ENCODE results near the gene INSC.

Gene INSC

GRCh38 chr11:15099267-15099666 lies 15.5 kb upstream of the INSC start:
- H3K27ac Mint-ChIP-seq = no peak overlapping the region
- ATAC-seq (ENCODE audit: low read depth) (no peak), DNase-seq (ENCODE audit: low spot score in 2 of 2) (no peak)
- peaks cover 5% of the 10 kb centered on the region for H3K36me3 Mint-ChIP-seq
- H3K4me3 Mint-ChIP-seq = no peak overlapping the region
- peaks cover 7% of the 10 kb centered on the region for H3K9me3 Mint-ChIP-seq
- peaks cover 12% of the 10 kb centered on the region for H3K27me3 Mint-ChIP-seq
- no peaks in the 10 kb centered on the region for H3K4me1 Mint-ChIP-seq

DNA sequence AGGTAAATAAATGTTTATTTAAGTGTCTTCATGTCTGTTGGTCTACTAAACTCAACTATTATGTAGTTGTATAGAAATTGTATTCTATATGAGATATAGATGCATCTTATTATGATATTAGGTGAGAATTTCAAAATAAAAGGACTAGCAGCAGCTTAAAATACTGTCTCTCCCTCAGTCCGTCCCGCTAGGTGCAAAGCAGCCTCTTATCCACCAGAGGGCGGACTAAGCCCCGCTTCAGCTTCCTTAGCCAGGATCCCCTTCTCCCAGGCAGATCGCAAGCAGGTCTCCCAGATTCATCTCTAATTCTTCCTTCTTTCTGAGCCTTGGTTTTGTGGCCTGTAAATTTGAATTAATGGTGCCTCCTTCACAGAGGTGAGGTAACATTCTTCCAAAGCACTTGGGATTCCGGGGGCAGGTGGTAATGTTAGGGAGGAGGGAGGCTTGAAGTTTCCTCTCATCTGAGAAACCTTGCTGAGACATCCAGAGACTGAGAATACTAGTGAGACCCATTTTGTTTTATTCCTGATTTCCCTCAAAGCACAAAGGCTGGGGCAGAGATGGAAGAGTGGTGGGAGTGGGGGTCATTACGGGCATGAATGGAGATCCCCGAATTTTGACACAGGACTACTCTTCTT lies 13.5 kb upstream of the INSC start:
- ATAC-seq (ENCODE audit: low read depth) = peak; percentile 57
- H3K36me3 Mint-ChIP-seq = peaks cover 5% of the 10 kb centered on the region
- no peak overlapping the region for H3K4me3 Mint-ChIP-seq
- H3K9me3 Mint-ChIP-seq = peaks cover 7% of the 10 kb centered on the region
- H3K4me1 Mint-ChIP-seq = peaks cover 5% of the 10 kb centered on the region
- H3K27ac Mint-ChIP-seq = no peak overlapping the region
- peaks cover 12% of the 10 kb centered on the region for H3K27me3 Mint-ChIP-seq
- DNase-seq (ENCODE audit: low spot score in 2 of 2) = peak; percentile 47 to 58

DNA sequence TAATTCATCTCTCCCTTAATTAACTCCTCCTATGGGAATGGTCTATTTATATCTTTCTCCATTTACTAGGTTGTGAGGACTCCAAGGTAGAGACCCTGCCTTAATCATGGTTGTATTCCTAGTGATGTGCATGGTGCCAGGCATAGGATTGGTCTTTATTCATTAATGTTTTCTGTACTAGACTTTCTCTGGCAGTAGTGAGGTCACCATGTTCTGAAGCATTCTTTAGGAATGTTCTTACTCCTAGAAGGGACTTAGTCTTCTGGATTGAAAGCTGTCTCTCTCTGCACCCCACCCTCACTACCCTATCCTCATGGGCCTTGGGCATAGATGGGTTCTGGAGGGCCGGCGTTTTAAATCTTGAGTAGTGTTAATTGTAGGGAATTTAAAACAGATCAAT lies 10.6 kb upstream of the INSC start:
- H3K27me3 Mint-ChIP-seq = peaks cover 2% of the 10 kb centered on the region
- H3K9me3 Mint-ChIP-seq = peaks cover 7% of the 10 kb centered on the region
- ATAC-seq (ENCODE audit: low read depth) (no peak), DNase-seq (ENCODE audit: low spot score in 2 of 2) (no peak)
- peaks cover 18% of the 10 kb centered on the region for H3K4me1 Mint-ChIP-seq
- no peak overlapping the region for H3K27ac Mint-ChIP-seq
- H3K36me3 Mint-ChIP-seq = peaks cover 5% of the 10 kb centered on the region
- H3K4me3 Mint-ChIP-seq = no peak overlapping the region

GRCh38 chr11:15106201-15106965 lies 8.3 kb upstream of the INSC start:
- peaks cover 7% of the 10 kb centered on the region for H3K9me3 Mint-ChIP-seq
- no peak overlapping the region for H3K4me3 Mint-ChIP-seq
- no peaks in the 10 kb centered on the region for H3K27me3 Mint-ChIP-seq
- peaks cover 5% of the 10 kb centered on the region for H3K36me3 Mint-ChIP-seq
- DNase-seq (ENCODE audit: low spot score in 2 of 2) (no peak), ATAC-seq (ENCODE audit: low read depth) (no peak)
- H3K27ac Mint-ChIP-seq = no peak overlapping the region
- H3K4me1 Mint-ChIP-seq = peaks cover 35% of the 10 kb centered on the region

- Mint-ChIP-seq H3K9me3 (peaks cover 7% of the 10 kb centered on the region), H3K4me1 (peaks cover 45% of the 10 kb centered on the region), H3K27ac (no peak overlapping the region), H3K4me3 (no peak overlapping the region), H3K36me3 (peaks cover 5% of the 10 kb centered on the region), H3K27me3 (no peaks in the 10 kb centered on the region)
- peak; percentile 77 for ATAC-seq (ENCODE audit: low read depth)
- no peak for DNase-seq (ENCODE audit: low spot score in 2 of 2)
Measured at GRCh38 chr11:15107730-15108515, 6.8 kb upstream of the INSC start.

DNA sequence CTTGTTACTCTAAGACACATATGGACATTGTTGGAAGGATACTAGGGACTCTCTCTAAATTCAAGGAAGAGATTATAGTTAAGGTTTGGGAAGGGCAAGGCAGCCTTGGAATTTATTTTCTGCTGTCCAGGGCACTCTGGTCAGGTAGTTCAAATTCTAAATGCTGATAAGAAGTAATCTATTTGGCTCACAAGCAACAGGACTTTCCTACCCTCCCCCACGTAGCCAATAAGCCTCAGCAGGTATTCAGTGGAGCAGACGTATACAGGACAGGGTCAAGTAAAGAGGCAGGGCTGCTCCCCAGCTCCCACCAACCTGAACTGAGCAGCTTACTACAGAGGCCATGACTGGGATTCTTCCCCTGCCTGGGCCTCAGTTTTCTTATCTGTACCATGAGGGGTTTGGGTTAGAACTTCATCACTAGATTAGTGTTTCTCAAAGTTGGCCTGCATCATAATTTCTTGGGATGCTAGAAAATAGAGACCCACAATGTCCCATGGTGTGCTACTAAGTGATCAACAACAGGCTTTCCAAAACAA lies 6.1 kb upstream of the INSC start:
- no peak for ATAC-seq (ENCODE audit: low read depth)
- H3K27ac Mint-ChIP-seq = no peak overlapping the region

GRCh38 chr11:15109602-15110001 lies 5.1 kb upstream of the INSC start:
- Mint-ChIP-seq H3K4me1 (peaks cover 55% of the 10 kb centered on the region), H3K4me3 (no peak overlapping the region), H3K27ac (no peak overlapping the region), H3K36me3 (no peaks in the 10 kb centered on the region), H3K9me3 (peaks cover 1% of the 10 kb centered on the region), H3K27me3 (no peaks in the 10 kb centered on the region)
- ATAC-seq (ENCODE audit: low read depth) (no peak), DNase-seq (ENCODE audit: low spot score in 2 of 2) (no peak)

More for the DNA sequence above, 6.1 kb upstream of the INSC start:
- Mint-ChIP-seq H3K9me3 (peaks cover 3% of the 10 kb centered on the region), H3K36me3 (no peaks in the 10 kb centered on the region), H3K4me3 (no peak overlapping the region), H3K27me3 (no peaks in the 10 kb centered on the region), H3K4me1 (peaks cover 52% of the 10 kb centered on the region)
- DNase-seq (ENCODE audit: low spot score in 2 of 2) = no peak

GRCh38 chr11:15111215-15111614 lies 3.5 kb upstream of the INSC start:
- ATAC-seq (ENCODE audit: low read depth) = no peak
- Mint-ChIP-seq H3K4me3 (no peak overlapping the region), H3K27me3 (peaks cover 5% of the 10 kb centered on the region), H3K36me3 (no peaks in the 10 kb centered on the region), H3K27ac (no peak overlapping the region), H3K9me3 (peaks cover 1% of the 10 kb centered on the region), H3K4me1 (peaks cover 58% of the 10 kb centered on the region)
- no peak for DNase-seq (ENCODE audit: low spot score in 2 of 2)

DNA sequence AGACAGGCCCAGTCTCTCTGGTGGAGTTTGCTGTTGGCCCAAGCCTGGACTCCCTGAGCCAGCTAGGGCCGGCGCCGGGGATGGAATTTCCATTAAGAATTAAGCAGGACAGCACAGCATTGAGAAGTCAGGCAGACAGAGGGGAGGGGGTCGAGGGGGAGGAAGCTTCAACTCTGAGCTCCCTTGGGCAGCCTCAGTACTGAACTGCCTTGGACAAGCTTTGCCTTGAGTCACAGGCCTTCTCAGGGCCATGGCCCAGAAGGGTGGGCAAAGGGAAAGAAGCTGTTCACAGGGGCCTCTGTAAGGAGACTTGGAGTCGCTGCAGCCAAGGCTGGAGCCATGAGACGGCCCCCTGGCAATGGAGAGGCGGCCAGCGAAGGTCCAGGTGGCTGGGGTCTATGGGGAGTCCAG lies 2.6 kb upstream of the INSC start:
- Mint-ChIP-seq H3K9me3 (peaks cover 3% of the 10 kb centered on the region), H3K27me3 (peaks cover 13% of the 10 kb centered on the region), H3K36me3 (no peaks in the 10 kb centered on the region), H3K4me1 (peaks cover 62% of the 10 kb centered on the region), H3K27ac (no peak overlapping the region), H3K4me3 (no peak overlapping the region)
- ATAC-seq (ENCODE audit: low read depth) (no peak), DNase-seq (ENCODE audit: low spot score in 2 of 2) (no peak)

- Mint-ChIP-seq H3K27me3 (peaks cover 13% of the 10 kb centered on the region), H3K4me1 (peaks cover 56% of the 10 kb centered on the region), H3K4me3 (peak overlapping the region; percentile 82), H3K27ac (peak overlapping the region; percentile 30), H3K36me3 (no peaks in the 10 kb centered on the region), H3K9me3 (peaks cover 3% of the 10 kb centered on the region)
- DNase-seq (ENCODE audit: low spot score in 2 of 2) (peak; percentile 51 to 72), ATAC-seq (ENCODE audit: low read depth) (peak; percentile 99)
Measured at GRCh38 chr11:15113381-15113780, 1.3 kb upstream of the INSC start.

GRCh38 chr11:15115686-15116085 lies 963 bp downstream of the INSC start:
- H3K27me3 Mint-ChIP-seq = peaks cover 17% of the 10 kb centered on the region
- DNase-seq (ENCODE audit: low spot score in 2 of 2) (no peak), ATAC-seq (ENCODE audit: low read depth) (no peak)
- no peak overlapping the region for H3K4me3 Mint-ChIP-seq
- no peak overlapping the region for H3K27ac Mint-ChIP-seq
- H3K9me3 Mint-ChIP-seq = peaks cover 3% of the 10 kb centered on the region
- no peaks in the 10 kb centered on the region for H3K36me3 Mint-ChIP-seq
- peaks cover 44% of the 10 kb centered on the region for H3K4me1 Mint-ChIP-seq

- ATAC-seq (ENCODE audit: low read depth) (no peak), DNase-seq (ENCODE audit: low spot score in 2 of 2) (no peak)
- Mint-ChIP-seq H3K27me3 (peaks cover 20% of the 10 kb centered on the region), H3K36me3 (no peaks in the 10 kb centered on the region), H3K27ac (no peak overlapping the region), H3K4me1 (peaks cover 29% of the 10 kb centered on the region), H3K4me3 (no peak overlapping the region), H3K9me3 (peaks cover 3% of the 10 kb centered on the region)
Measured at GRCh38 chr11:15117751-15118150, 3.0 kb downstream of the INSC start.

GRCh38 chr11:15118431-15118830 lies 3.7 kb downstream of the INSC start:
- Mint-ChIP-seq H3K4me1 (peaks cover 23% of the 10 kb centered on the region), H3K4me3 (no peak overlapping the region), H3K36me3 (no peaks in the 10 kb centered on the region), H3K27ac (no peak overlapping the region), H3K27me3 (peaks cover 24% of the 10 kb centered on the region), H3K9me3 (peaks cover 1% of the 10 kb centered on the region)
- DNase-seq (ENCODE audit: low spot score in 2 of 2) (no peak), ATAC-seq (ENCODE audit: low read depth) (no peak)

- H3K9me3 Mint-ChIP-seq = peaks cover 1% of the 10 kb centered on the region
- H3K4me3 Mint-ChIP-seq = no peak overlapping the region
- H3K27me3 Mint-ChIP-seq = peaks cover 24% of the 10 kb centered on the region
- H3K36me3 Mint-ChIP-seq = no peaks in the 10 kb centered on the region
- ATAC-seq (ENCODE audit: low read depth) = no peak
- H3K27ac Mint-ChIP-seq = no peak overlapping the region
- peaks cover 18% of the 10 kb centered on the region for H3K4me1 Mint-ChIP-seq
- DNase-seq (ENCODE audit: low spot score in 2 of 2) = no peak
Measured at GRCh38 chr11:15119352-15119751, 4.6 kb downstream of the INSC start.
